ENCODE data around the gene KDM6A. TPM values are rescaled to one million over a fixed set of nuclear protein-coding genes. Genes with fewer than 3 reads are reported as not detected.

Gene KDM6A
- total and polyA plus RNA-seq, 9 of the 15 experiments (the other 6 are each of a cell fraction or from before 2014, with no cell fraction given) = 8.4 to 34.3 (median 22.9) TPM

DNA sequence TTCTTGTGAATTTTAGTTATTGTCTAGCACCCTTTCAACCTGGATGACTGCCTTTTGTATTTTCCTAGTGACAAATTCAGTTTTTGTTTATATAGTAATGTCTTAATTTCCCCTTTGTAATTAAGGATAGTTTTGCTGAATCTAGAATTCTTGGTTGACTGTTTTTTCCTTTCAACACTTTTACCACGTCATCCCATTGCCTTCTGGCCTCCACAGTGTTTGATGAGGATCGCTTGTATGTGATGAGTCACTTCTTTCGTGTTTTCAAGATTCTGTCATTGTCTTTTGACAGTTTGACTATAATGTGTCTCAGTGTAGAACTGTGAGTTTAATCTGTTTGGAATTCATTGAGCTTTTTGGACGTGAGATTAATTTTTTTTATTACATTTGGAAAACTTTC lies 30.1 kb downstream of the KDM6A start (continued):
- TF ChIP-seq FOXK1 (CRISPR knock-in tag; IDR thresholded peaks at IDR 0.05; ENCODE audit: borderline replicate concordance) (no peak), PTRF (tag; IDR thresholded peaks at IDR 0.05) (no peak), ZNF175 (CRISPR knock-in tag; IDR thresholded peaks at IDR 0.05; ENCODE audit: low read depth) (no peak), SNRNP70 (optimal IDR thresholded peaks at IDR 0.05; ENCODE audit: low read depth, low read length) (no peak), POLR2B (IDR thresholded peaks at IDR 0.05; ENCODE audit: low read depth, partially characterized antibody) (no peak), ATF1 (CRISPR knock-in tag; IDR thresholded peaks at IDR 0.05) (no peak), ATF1 (tag; IDR thresholded peaks at IDR 0.05) (peak; percentile 68), ZBTB9 (CRISPR knock-in tag; IDR thresholded peaks at IDR 0.05) (no peak), CBFA2T3 (IDR thresholded peaks at IDR 0.05) (no peak), POLR2A (conservative IDR thresholded peaks at IDR 0.05) (no peak), ZC3H8 (IDR thresholded peaks at IDR 0.05) (no peak), ARID3A (IDR thresholded peaks at IDR 0.05; ENCODE audit: borderline replicate concordance, low read depth, low read length) (no peak), SOX6 (IDR thresholded peaks at IDR 0.05) (peak; percentile 53), MED1 (CRISPR knock-in tag; IDR thresholded peaks at IDR 0.05; ENCODE audit: borderline replicate concordance) (no peak), POLR3A (IDR thresholded peaks at IDR 0.05; ENCODE audit: borderline replicate concordance, extremely low read depth, insufficient read depth, insufficient read length) (no peak), CC2D1A (IDR thresholded peaks at IDR 0.05) (no peak), U2AF2 (optimal IDR thresholded peaks at IDR 0.05; ENCODE audit: low read depth, low read length) (no peak), EZH2 (IDR thresholded peaks at IDR 0.05; ENCODE audit: borderline replicate concordance, low read depth, low read length) (no peak), CEBPB (tag; IDR thresholded peaks at IDR 0.05) (no peak), SP2 (IDR thresholded peaks at IDR 0.05; ENCODE audit: extremely low read depth, low read depth, low read length, poor library complexity, severe bottlenecking) (no peak), C11orf30 (IDR thresholded peaks at IDR 0.05; ENCODE audit: low read depth) (peak; percentile 85), ARID2 (IDR thresholded peaks at IDR 0.05) (no peak), KDM2B (CRISPR knock-in tag; IDR thresholded peaks at IDR 0.05) (no peak), ZNF224 (CRISPR knock-in tag; IDR thresholded peaks at IDR 0.05) (no peak)
- TF ChIP-seq, protein P1, sequence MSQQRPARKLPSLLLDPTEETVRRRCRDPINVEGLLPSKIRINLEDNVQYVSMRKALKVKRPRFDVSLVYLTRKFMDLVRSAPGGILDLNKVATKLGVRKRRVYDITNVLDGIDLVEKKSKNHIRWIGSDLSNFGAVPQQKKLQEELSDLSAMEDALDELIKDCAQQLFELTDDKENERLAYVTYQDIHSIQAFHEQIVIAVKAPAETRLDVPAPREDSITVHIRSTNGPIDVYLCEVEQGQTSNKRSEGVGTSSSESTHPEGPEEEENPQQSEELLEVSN (IDR thresholded peaks at IDR 0.05; ENCODE audit: borderline replicate concordance in 1 of 2, extremely low read depth in 1 of 2, insufficient read depth in 1 of 2, insufficient read length in 1 of 2, low read depth in 1 of 2, low read length in 1 of 2, poor library complexity in 1 of 2, severe bottlenecking in 1 of 2) = no peak
- TF ChIP-seq, protein P2, sequence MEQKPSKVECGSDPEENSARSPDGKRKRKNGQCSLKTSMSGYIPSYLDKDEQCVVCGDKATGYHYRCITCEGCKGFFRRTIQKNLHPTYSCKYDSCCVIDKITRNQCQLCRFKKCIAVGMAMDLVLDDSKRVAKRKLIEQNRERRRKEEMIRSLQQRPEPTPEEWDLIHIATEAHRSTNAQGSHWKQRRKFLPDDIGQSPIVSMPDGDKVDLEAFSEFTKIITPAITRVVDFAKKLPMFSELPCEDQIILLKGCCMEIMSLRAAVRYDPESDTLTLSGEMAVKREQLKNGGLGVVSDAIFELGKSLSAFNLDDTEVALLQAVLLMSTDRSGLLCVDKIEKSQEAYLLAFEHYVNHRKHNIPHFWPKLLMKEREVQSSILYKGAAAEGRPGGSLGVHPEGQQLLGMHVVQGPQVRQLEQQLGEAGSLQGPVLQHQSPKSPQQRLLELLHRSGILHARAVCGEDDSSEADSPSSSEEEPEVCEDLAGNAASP (IDR thresholded peaks at IDR 0.05) = no peak
- TF ChIP-seq, protein P3, sequence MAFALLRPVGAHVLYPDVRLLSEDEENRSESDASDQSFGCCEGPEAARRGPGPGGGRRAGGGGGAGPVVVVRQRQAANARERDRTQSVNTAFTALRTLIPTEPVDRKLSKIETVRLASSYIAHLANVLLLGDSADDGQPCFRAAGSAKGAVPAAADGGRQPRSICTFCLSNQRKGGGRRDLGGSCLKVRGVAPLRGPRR (CRISPR knock-in tag; IDR thresholded peaks at IDR 0.05) = no peak
